ENCODE results near the gene DDX49. TPM values are rescaled to one million over a fixed set of nuclear protein-coding genes. Genes with fewer than 3 reads are reported as not detected.

The DDX49 gene
- total and polyA plus RNA-seq, 9 of the 15 experiments (the other 6 are each of a cell fraction or from before 2014, with no cell fraction given): 1.1 to 113 (median 45.7) TPM

- Histone ChIP-seq H3K4me1 (replicated peaks in 1 of 2; ENCODE audit: control insufficient read depth in 2 of 2, insufficient read depth in 2 of 2, low read length in 2 of 2) (peaks cover 0 to 7% of the 10 kb centered on the region in 2 experiments; a peak in 3 of 5 replicates), H3K27me3 (ENCODE audit: control insufficient read depth in 2 of 2, insufficient read depth in 2 of 2, low read length in 2 of 2) (peaks cover 0 to 9% of the 10 kb centered on the region in 2 experiments; a peak in 2 of 5 replicates), H4K20me1 (replicated peaks; ENCODE audit: control insufficient read depth, insufficient read depth, low read length) (no peaks in the 10 kb centered on the region), H2AFZ (ENCODE audit: low read depth, low read length) (peak overlapping the region; percentile 87), H3K9me3 (replicated peaks; ENCODE audit: control insufficient read depth, insufficient read depth, low read depth, low read length) (no peaks in the 10 kb centered on the region), H3K9me1 (ENCODE audit: control insufficient read depth, insufficient read depth, low read length) (no peaks in the 10 kb centered on the region), H3K79me2 (ENCODE audit: control insufficient read depth, insufficient read depth, low read length) (no peaks in the 10 kb centered on the region), H3K9ac (ENCODE audit: insufficient read depth in 1 of 2, low read depth in 2 of 2, low read length in 2 of 2) (no peak overlapping the region), H3K4me3 (no peak overlapping the region), H3K27ac (ENCODE audit: extremely low read depth, low read depth, low read length) (no peak overlapping the region), H3K36me3 (ENCODE audit: control insufficient read depth, insufficient read depth, low read length) (no peaks in the 10 kb centered on the region), H3K4me2 (ENCODE audit: insufficient read depth, low read length) (no peak overlapping the region)
- CTCF ChIA-PET (ENCODE audit: low intra/inter-chr PET ratio): no interaction called here
- BruUV-seq (replicated peaks): no TSS peak
- POLR2A ChIA-PET: interaction anchor here (0.6 kb wide), 1 partner anchor 1401 kb away, joined by 3 read pairs; no protein-coding TSS in a partner anchor
- TF ChIP-seq SMAD2 (IDR thresholded peaks at IDR 0.05; ENCODE audit: low read depth, low read length): no peak
- no peak for TF ChIP-seq EHMT2 (IDR thresholded peaks at IDR 0.05)
- no peak for TF ChIP-seq CGGBP1 (CRISPR knock-in tag; IDR thresholded peaks at IDR 0.05)
- TF ChIP-seq ZFX (CRISPR knock-in tag; IDR thresholded peaks at IDR 0.05): peak; percentile 33; the same call in 1 of the 2 replicates
- TF ChIP-seq ATF1 (CRISPR knock-in tag; IDR thresholded peaks at IDR 0.05): no peak
- TF ChIP-seq ATF1 (tag; IDR thresholded peaks at IDR 0.05): no peak
- TF ChIP-seq MIER1 (IDR thresholded peaks at IDR 0.05; ENCODE audit: low read depth): no peak
- no peak for TF ChIP-seq PTBP1 (IDR thresholded peaks at IDR 0.05; ENCODE audit: low read depth, low read length)
- TF ChIP-seq SPI1 (IDR thresholded peaks at IDR 0.05; ENCODE audit: borderline replicate concordance, low read depth, low read length): peak; percentile 53; the same call in 1 of the 2 replicates
- TF ChIP-seq PRDM10 (IDR thresholded peaks at IDR 0.05; ENCODE audit: partially characterized antibody): peak; percentile 9
- intact Hi-C loops (cut with micrococcal nuclease): no loop called here
- ATAC-seq: peak; percentile 48; the same call in 2 of the 3 replicates
- DNase-seq (ENCODE audit: extremely low read depth in 1 of 4, low spot score in 3 of 4): no peak
- no peak for FAIRE-seq
- in situ Hi-C loops (cut with MboI): no loop called here
- WGBS (ENCODE audit: insufficient coverage, low coverage, missing lambda C conversion rate): 6% methylated on average over 4 of the region's 4 CpGs
Observed at GRCh38 chr19:18966307-18966706, 46.8 kb downstream of the DDX49 start.

Data from K562 (cell line).